HepG2 (cell line): Measurements from ENCODE around the gene CNBD2. TPM values are rescaled to one million over a fixed set of nuclear protein-coding genes. Genes with fewer than 3 reads are reported as not detected.

Experiments
- AHR ChIP-seq: IDR thresholded peaks from 2 replicates; pipeline ENCODE4 v1.6.1; 2018; ENCODE audit warnings: missing genetic modification reagents, missing compliant biosample characterization
- ARNT2 ChIP-seq: sonication (generic); formaldehyde crosslinking; IDR thresholded peaks from 2 replicates; pipeline ENCODE4 v1.8.0; 2022; ENCODE audit warnings: mild to moderate bottlenecking, low read depth, missing genetic modification reagents, moderate library complexity
- FOXP1 ChIP-seq, 2 experiments: fragments of 450-650 bp in 1 of 2; IDR thresholded peaks; 2 replicates each; pipeline ENCODE4 v1.6.1; 2017 to 2018; ENCODE audit warnings: antibody characterized with exemption in 1 of 2
- HBP1 ChIP-seq: IDR thresholded peaks from 2 replicates; pipeline ENCODE4 v1.6.1; 2016; ENCODE audit warnings: low read depth, control low read depth
- HMG20A ChIP-seq: IDR thresholded peaks from 2 replicates; pipeline ENCODE4 v1.6.1; 2016; ENCODE audit warnings: borderline replicate concordance
- HNRNPH1 ChIP-seq: fragments of 200-400 bp; formaldehyde crosslinking; optimal IDR thresholded peaks from 2 replicates; pipeline ENCODE3; 2017; ENCODE audit warnings: mild to moderate bottlenecking, low read depth, low read length
- ISL2 ChIP-seq: sonication (generic); formaldehyde crosslinking; IDR thresholded peaks from 2 replicates; pipeline ENCODE4 v1.5.0; 2020; ENCODE audit warnings: missing genetic modification reagents
- JUNB ChIP-seq: sonication (generic); formaldehyde crosslinking; IDR thresholded peaks from 2 replicates; pipeline ENCODE4 v1.8.0; 2022; ENCODE audit warnings: missing genetic modification reagents, mild to moderate bottlenecking, borderline replicate concordance
- THRA ChIP-seq: sonication (generic); formaldehyde crosslinking; IDR thresholded peaks from 2 replicates; pipeline ENCODE4 v1.4.0; 2020; ENCODE audit warnings: missing genetic modification reagents, borderline replicate concordance
- XRCC5 ChIP-seq: fragments of 200-400 bp; formaldehyde crosslinking; optimal IDR thresholded peaks from 2 replicates; pipeline ENCODE3; 2017; ENCODE audit warnings: mild to moderate bottlenecking, low read length
- ZBTB7B ChIP-seq: sonication (generic); formaldehyde crosslinking; IDR thresholded peaks from 2 replicates; pipeline ENCODE4 v1.4.0; 2020; ENCODE audit warnings: missing genetic modification reagents
- ZMYM4 ChIP-seq: sonication (generic); formaldehyde crosslinking; IDR thresholded peaks from 2 replicates; pipeline ENCODE4 v1.8.1; 2023; ENCODE audit warnings: mild to moderate bottlenecking, missing genetic modification reagents
- ZNF12 ChIP-seq: sonication (generic); formaldehyde crosslinking; IDR thresholded peaks from 2 replicates; pipeline ENCODE4 v1.5.0; 2020; ENCODE audit warnings: missing genetic modification reagents
- ZNF318 ChIP-seq: sonication (generic); formaldehyde crosslinking; IDR thresholded peaks from 2 replicates; pipeline ENCODE4 v1.4.0; 2020; ENCODE audit warnings: mild to moderate bottlenecking, missing genetic modification reagents
- ZNF329 ChIP-seq: sonication (generic); formaldehyde crosslinking; IDR thresholded peaks from 2 replicates; pipeline ENCODE4 v1.9.0; 2021; ENCODE audit warnings: low read depth, mild to moderate bottlenecking, missing genetic modification reagents
- ZNF460 ChIP-seq: sonication (generic); formaldehyde crosslinking; IDR thresholded peaks from 2 replicates; pipeline ENCODE4 v1.5.1; 2020; ENCODE audit warnings: missing genetic modification reagents, mild to moderate bottlenecking, borderline replicate concordance
- ZNF704 ChIP-seq: sonication (generic); formaldehyde crosslinking; IDR thresholded peaks from 2 replicates; pipeline ENCODE4 v1.8.1; 2023; ENCODE audit warnings: mild to moderate bottlenecking, inconsistent platforms, moderate library complexity, missing genetic modification reagents, borderline replicate concordance
- polyA plus RNA-seq, 8 experiments: library from polyadenylated mRNA; depleted of rRNA in 3 of 8; stranded (reverse) in 7 of 8; unstranded in 1 of 8; fragments of >200 nt; fragmentation: Illumina TruSeq in 4 of 8; extraction: Trizol in 4 of 8; gene quantifications; 2 replicates each; pipeline versions ENCODE4 v1.2.1 to v1.2.3, GENCODE V29; 2011 to 2016; ENCODE audit warnings: low read depth in 4 of 8, missing spikeins in 1 of 8, mixed read lengths in 1 of 8; ENCODE audit not compliant: insufficient read depth in 1 of 8
- total RNA-seq, 5 experiments: library from RNA; depleted of rRNA; stranded (reverse); fragments of >200 nt; fragmentation: Illumina TruSeq; extraction: Trizol; gene quantifications; 2 replicates each; pipeline ENCODE4 v1.2.3, GENCODE V29; 2016; ENCODE audit warnings: low read depth in 1 of 5

Gene CNBD2
- total and polyA plus RNA-seq, 2 of the 13 experiments (the other 11 are each of a cell fraction or from before 2014, with no cell fraction given): 12.4 to 22.8 TPM

GRCh38 chr20:36070451-36070850 is 102.1 kb downstream of the CNBD2 start (continued):
- TF ChIP-seq THRA (CRISPR knock-in tag): peak; percentile 14; the same call in 1 of the 2 replicates
- 0 out of 2 replicates have a peak, but pooled peaks have one; percentile 30 for TF ChIP-seq HBP1
- TF ChIP-seq ARNT2: peak; percentile 68; the same call in 1 of the 2 replicates
- TF ChIP-seq ZNF329 (CRISPR knock-in tag): no peak
- TF ChIP-seq HMG20A (CRISPR knock-in tag): peak; percentile 34; the same call in 1 of the 2 replicates
- 0 out of 2 replicates have a peak, but pooled peaks have one; percentile 37 for TF ChIP-seq ZBTB7B
- TF ChIP-seq AHR (CRISPR knock-in tag): no peak
- TF ChIP-seq JUNB: no peak
- TF ChIP-seq ZMYM4 (CRISPR knock-in tag): 0 out of 2 replicates have a peak, but pooled peaks have one; percentile 22
- TF ChIP-seq HNRNPH1: peak; percentile 50
- TF ChIP-seq ZNF12 (CRISPR knock-in tag): 0 out of 2 replicates have a peak, but pooled peaks have one; percentile 30
- TF ChIP-seq FOXP1 (IDR thresholded peaks at IDR 0.05): no peak
- peak; percentile 50; the same call in 1 of the 2 replicates for TF ChIP-seq FOXP1 (CRISPR knock-in tag; IDR thresholded peaks at IDR 0.05)
- peak; percentile 92 for TF ChIP-seq XRCC5
- TF ChIP-seq ZNF704 (CRISPR knock-in tag): no peak
- TF ChIP-seq ZNF318 (CRISPR knock-in tag): no peak
- 0 out of 2 replicates have a peak, but pooled peaks have one; percentile 18 for TF ChIP-seq ISL2 (CRISPR knock-in tag)
- TF ChIP-seq ZNF460: no peak; the same call in 1 of the 2 replicates
